Lower leg skin (tissue), 4 donors: ENCODE results near the gene SLC13A3. TPM values are rescaled to one million over a fixed set of nuclear protein-coding genes. Genes with fewer than 3 reads are reported as not detected.

ENCODE experiments used
- DNase-seq, 2 donors: peaks; one replicate each; pipeline ENCODE4 v3.0.0-alpha.2; 2019; ENCODE audit warnings: low spot score in 2 of 2
- H3K4me3 ChIP-seq: fragments of 200-600 bp; sonication (generic); 2 replicates; pipeline ENCODE4 v1.5.1; 2017; ENCODE audit warnings: mild to moderate bottlenecking, low read depth; ENCODE audit not compliant: poor library complexity, severe bottlenecking
- POLR2A ChIP-seq, 2 donors: fragments of 450-650 bp; IDR thresholded peaks; one replicate each; pipeline ENCODE4 v1.6.1; 2016 to 2017; ENCODE audit warnings: antibody characterized with exemption in 2 of 2, mild to moderate bottlenecking in 1 of 2, moderate library complexity in 1 of 2
- WGBS, 2 donors: methylation state at CpG; one replicate each; pipeline ENCODE4 v1.1.5; 2018; 5-methylcytosine and 5-hydroxymethylcytosine counted together
- intact Hi-C: fragments of 100-400 bp; cut with DNase I; formaldehyde crosslinking; loops from one replicate; pipeline ENCODE4 v1.15.0; 2023; ENCODE audit warnings: low total_unique reads
- total RNA-seq, 4 donors: library from RNA; depleted of rRNA; stranded (reverse); fragments of >200 nt; gene quantifications; one replicate each; pipeline ENCODE4 v1.1.0, GENCODE V29; 2016
- TF ChIP-seq, protein P1 (sequence below), 3 donors: fragments of 450-650 bp; IDR thresholded peaks; one replicate each; pipeline ENCODE4 v1.5.1; 2016; ENCODE audit warnings: antibody characterized with exemption in 3 of 3, mild to moderate bottlenecking in 3 of 3, moderate library complexity in 2 of 3

The SLC13A3 gene
- total RNA-seq, 4 donors from 2014 or later: 1.4 to 3.3 (median 1.8) TPM

DNA sequence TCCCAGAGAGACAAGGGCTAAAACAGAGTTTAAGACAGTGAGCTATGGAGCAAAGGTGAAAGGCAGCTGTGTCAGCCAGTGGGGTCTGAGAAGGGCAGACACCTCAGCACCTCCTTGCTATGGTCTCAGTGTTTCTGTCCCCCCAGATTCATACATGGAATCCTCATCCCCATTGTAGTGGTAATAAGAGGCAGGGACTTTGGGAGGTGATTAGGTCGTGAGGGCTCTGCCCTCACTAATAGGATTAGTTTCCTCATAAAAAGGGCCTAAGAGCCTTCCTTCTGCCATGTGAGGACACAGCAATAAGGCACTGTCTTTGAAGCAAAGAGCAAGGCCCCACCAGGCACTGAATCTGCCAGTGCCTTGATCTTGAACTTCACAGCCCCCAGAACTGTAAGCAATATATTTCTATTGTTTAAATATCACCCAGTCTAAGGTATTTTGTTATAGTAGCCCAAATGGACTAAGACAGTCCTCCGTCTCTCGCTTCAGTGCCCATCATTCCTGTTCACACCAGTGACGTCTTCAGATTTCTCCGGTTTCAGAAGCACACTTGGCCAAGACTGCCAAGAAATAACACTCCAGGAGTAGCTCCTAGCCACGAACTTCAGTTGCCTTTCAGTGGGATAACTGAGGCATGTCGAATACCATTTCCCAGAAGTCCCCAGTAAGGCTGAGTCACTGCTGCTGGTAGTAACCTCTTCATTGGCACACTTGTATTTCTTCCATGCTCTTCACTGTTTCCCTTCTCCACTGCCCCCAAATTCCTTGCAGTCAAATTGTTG lies 32.8 kb downstream of the SLC13A3 start:
- intact Hi-C loops: no loop called here
- H3K4me3 ChIP-seq: no peak overlapping the region
- 86 to 88% methylated on average over 7 of the region's 7 CpGs for WGBS, 2 donors
- TF ChIP-seq POLR2A (IDR thresholded peaks at IDR 0.05): no peak
- TF ChIP-seq, protein P1, sequence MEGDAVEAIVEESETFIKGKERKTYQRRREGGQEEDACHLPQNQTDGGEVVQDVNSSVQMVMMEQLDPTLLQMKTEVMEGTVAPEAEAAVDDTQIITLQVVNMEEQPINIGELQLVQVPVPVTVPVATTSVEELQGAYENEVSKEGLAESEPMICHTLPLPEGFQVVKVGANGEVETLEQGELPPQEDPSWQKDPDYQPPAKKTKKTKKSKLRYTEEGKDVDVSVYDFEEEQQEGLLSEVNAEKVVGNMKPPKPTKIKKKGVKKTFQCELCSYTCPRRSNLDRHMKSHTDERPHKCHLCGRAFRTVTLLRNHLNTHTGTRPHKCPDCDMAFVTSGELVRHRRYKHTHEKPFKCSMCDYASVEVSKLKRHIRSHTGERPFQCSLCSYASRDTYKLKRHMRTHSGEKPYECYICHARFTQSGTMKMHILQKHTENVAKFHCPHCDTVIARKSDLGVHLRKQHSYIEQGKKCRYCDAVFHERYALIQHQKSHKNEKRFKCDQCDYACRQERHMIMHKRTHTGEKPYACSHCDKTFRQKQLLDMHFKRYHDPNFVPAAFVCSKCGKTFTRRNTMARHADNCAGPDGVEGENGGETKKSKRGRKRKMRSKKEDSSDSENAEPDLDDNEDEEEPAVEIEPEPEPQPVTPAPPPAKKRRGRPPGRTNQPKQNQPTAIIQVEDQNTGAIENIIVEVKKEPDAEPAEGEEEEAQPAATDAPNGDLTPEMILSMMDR (IDR thresholded peaks at IDR 0.05): no peak
- DNase-seq: peak in 1 of 2 donors; percentile 28

DNA sequence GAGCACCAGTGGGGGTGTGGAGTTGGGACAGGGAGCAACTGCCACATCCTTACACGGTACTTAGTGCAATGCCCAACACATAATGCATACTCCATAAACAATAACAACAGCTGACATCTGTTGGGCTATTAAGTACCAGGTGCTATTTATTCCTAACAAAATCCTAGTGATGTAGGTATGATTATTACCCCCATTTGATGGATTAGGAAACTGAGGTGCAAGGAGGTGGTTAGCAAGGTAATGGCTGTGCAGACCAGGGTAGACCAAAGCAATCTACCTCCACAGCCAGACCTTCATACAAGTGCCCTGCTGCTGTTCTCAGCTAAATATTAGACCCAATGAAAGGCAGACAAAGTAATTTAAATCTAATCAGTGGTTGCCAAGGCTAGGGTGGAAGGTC lies 36.8 kb downstream of the SLC13A3 start:
- intact Hi-C loops: no loop called here
- 86 to 91% methylated on average over 1 of the region's 1 CpG for WGBS, 2 donors
- TF ChIP-seq, protein P1 (IDR thresholded peaks at IDR 0.05): no peak
- TF ChIP-seq POLR2A (IDR thresholded peaks at IDR 0.05): no peak

DNA sequence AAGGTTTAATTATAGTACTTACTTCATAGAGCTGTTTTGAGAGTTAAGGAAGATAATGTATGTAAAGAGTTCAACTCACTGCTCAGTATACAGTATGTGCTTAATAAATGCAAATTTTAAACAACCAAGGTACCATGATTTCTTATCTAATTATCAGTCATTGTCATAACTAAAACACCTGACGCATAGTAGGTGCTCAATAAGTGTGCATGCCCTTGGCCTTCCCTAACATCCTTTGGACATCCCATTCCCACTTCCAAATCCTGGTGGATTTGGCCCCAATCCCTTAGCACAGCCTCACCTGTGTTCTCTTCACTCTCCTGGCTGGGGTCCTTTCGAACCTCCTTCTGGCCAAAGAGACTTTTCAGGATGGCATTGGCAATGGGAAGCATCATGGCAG lies 41.1 kb downstream of the SLC13A3 start:
- no peak for TF ChIP-seq POLR2A (IDR thresholded peaks at IDR 0.05)
- TF ChIP-seq, protein P1 (IDR thresholded peaks at IDR 0.05): no peak
- WGBS, 2 donors: 95 to 96% methylated on average over 2 of the region's 2 CpGs
- intact Hi-C loops: no loop called here
- H3K4me3 ChIP-seq: no peak overlapping the region
- no peak for DNase-seq

More for the DNA sequence above, 36.8 kb downstream of the SLC13A3 start:
- no peak for DNase-seq
- H3K4me3 ChIP-seq: no peak overlapping the region

DNA sequence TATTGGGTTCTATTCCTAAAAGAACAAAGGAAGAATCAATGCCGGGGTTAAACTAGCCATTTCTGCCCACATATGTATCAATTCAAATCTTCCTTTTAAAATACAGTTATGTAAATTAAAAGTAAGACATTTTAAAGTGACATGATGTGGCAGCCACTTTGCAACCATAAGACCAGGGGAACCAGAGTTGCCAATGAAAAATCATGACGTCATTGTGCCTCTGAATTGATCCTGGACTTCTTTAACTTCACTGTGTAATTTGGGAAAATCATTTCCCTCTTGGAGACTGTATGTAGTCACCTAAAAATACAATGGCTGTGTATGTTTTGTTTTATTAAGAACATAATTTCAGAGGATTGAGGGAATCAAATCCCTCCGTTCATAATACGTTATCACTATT lies 42.2 kb downstream of the SLC13A3 start:
- TF ChIP-seq POLR2A (IDR thresholded peaks at IDR 0.05): no peak
- TF ChIP-seq, protein P1 (IDR thresholded peaks at IDR 0.05): no peak
- 93 to 95% methylated on average over 4 of the region's 4 CpGs for WGBS, 2 donors

DNA sequence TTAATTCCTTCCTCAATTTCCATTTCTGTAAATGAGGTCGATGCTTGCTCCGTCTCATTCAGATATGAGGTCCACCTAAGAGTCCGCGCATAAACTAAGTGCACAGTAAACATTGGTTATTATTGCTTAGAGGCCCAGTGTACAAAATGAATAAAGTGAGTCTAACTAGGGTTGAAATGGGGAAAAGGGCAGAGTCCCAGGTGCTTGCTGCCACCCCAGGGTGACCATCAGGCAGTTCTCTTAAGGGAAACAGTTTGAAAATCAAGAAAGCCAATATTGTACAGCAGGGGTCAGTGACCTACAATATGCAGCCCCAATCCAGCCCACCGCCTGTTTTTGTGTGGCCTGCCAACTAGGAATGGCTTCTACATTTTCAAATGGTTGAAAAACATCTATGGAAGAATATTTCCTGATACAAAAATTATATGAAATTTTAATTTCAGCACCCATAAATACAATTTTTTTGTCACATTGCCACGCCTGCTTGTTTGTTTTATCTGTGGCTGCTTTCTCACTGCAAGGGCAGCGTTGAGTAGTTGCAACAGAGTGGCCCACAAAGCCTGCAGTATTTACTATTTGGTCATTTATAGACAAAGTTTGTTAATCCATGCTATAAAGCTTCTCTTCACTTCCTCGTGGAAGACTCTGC lies 43.3 kb downstream of the SLC13A3 start:
- TF ChIP-seq, protein P1 (IDR thresholded peaks at IDR 0.05): no peak
- TF ChIP-seq POLR2A (IDR thresholded peaks at IDR 0.05): no peak
- intact Hi-C loops: no loop called here
- H3K4me3 ChIP-seq: no peak overlapping the region
- DNase-seq: no peak
- 89 to 95% methylated on average over 8 of the region's 8 CpGs for WGBS, 2 donors

More for the DNA sequence above, 42.2 kb downstream of the SLC13A3 start:
- intact Hi-C loops: no loop called here
- H3K4me3 ChIP-seq: no peak overlapping the region
- DNase-seq: no peak
